ENCODE measurements around the gene ARPC1A.
"Not testable (repeated sequence)": the region's sequence is repeated elsewhere in the genome, so short reads cannot be mapped to it uniquely, and the experiment has no call there.

Gene ARPC1A

DNA sequence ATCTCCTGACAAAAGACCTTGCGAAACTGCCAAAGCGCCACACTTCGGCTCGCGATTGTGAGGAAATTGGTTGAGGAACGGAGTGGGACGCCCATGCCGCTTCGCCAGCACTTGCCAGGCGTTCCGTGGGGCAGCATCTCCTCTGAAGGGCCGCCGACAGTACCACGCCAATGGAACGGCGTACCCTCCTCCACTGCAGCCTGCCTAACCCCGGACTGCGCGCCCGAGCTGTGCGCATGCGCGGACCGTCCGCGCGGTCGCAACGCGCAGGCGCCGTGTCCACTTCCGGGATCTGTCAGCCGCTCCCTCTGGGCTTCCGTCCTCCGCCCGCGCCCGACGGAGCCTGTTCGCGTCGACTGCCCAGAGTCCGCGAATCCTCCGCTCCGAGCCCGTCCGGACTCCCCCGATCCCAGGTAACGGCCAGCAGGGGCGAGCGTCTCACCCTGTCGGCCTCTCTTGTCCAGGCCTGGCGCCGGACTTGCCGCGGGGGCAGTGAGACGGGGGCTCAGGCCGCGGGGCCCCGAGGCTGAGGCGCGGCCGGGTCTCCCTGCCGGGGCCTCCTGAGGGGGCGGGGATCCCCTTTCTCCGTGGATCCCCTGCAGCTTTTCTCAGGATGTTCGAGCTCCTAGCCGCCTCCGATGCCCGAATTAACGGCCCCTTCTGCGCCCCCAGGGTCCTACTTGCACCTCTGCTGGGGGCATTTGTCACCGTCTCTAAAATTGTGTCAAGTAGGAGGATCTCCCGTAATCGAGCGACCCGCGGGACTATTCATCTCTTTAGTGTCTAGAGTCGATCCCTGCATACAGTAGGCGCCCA, at the start of gene ARPC1A:
TSS of gene ARPC1A (plus strand) at position 307 of the 816 bp plus-strand sequence. CDS start 7,456 bp downstream, outside the sequence.
- H3K4me1 ChIP-seq (ENCODE audit: low read length): peaks cover 15% of the 10 kb centered on the region
- peak within 1 kb of the TSS; percentile 86 for H3K4me3 ChIP-seq (ENCODE audit: low read length)
- peaks cover 7% of the 10 kb centered on the region for H3K36me3 ChIP-seq (replicated peaks; ENCODE audit: low read depth, low read length)
- peaks cover 63% of the 10 kb centered on the region for H3K79me2 ChIP-seq (ENCODE audit: low read length)
- peak within 1 kb of the TSS; percentile 50 for H3K27ac ChIP-seq (ENCODE audit: low read length)
- peak within 1 kb of the TSS; percentile 96 for H3K4me2 ChIP-seq (ENCODE audit: low read length)
- H3K27me3 ChIP-seq (ENCODE audit: low read depth, low read length): no peaks in the 10 kb centered on the region
- H3K9ac ChIP-seq (ENCODE audit: low read length): peak within 1 kb of the TSS; percentile 95
- peak within 1 kb of the TSS; percentile 76 for H2AFZ ChIP-seq (ENCODE audit: low read depth, low read length)
- peaks cover 23% of the 10 kb centered on the region for H4K20me1 ChIP-seq (ENCODE audit: insufficient read depth, low read length)
- H3K9me3 ChIP-seq (ENCODE audit: insufficient read depth, low read length): no peaks in the 10 kb centered on the region
- no peak for TF ChIP-seq EZH2phosphoT487 (IDR thresholded peaks at IDR 0.05; ENCODE audit: low read depth)

DNA sequence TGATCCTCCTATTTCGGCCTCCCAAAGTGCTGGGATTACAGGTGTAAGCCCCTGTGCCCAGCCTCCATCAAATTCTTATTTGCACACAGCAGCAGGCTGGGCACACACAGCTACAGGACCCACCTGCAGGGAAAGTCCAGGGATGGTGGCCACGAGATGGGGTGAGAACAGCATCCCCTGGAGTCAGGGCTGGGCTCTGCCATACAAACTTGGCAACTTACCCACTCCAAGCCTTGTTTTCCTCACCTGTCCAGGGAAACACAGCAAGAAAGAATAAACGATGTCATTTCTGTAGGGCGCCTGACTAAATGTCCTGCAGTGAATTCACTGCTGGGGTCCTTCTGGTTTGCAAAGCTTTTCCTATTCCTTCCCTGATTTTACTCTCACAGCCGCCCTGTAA, 47.5 kb upstream of the ARPC1A start:
- H3K4me1 ChIP-seq (ENCODE audit: low read length): peaks cover 5% of the 10 kb centered on the region; the same call in 1 of the 2 replicates
- H4K20me1 ChIP-seq (ENCODE audit: insufficient read depth, low read length): no peaks in the 10 kb centered on the region
- no peak overlapping the region for H2AFZ ChIP-seq (ENCODE audit: low read depth, low read length)
- H3K4me2 ChIP-seq (ENCODE audit: low read length): no peak overlapping the region
- no peaks in the 10 kb centered on the region for H3K36me3 ChIP-seq (replicated peaks; ENCODE audit: low read depth, low read length)
- TF ChIP-seq CTCF (IDR thresholded peaks at IDR 0.05; ENCODE audit: low read depth, low read length) (no peak), EZH2phosphoT487 (IDR thresholded peaks at IDR 0.05; ENCODE audit: low read depth) (no peak)
- no peak overlapping the region for H3K27ac ChIP-seq (ENCODE audit: low read length)
- no peak overlapping the region for H3K9ac ChIP-seq (ENCODE audit: low read length)
- H3K27me3 ChIP-seq (ENCODE audit: low read depth, low read length): no peaks in the 10 kb centered on the region; the same call in 1 of the 2 replicates
- no peaks in the 10 kb centered on the region for H3K9me3 ChIP-seq (ENCODE audit: insufficient read depth, low read length)
- H3K79me2 ChIP-seq (ENCODE audit: low read length): no peaks in the 10 kb centered on the region
- no peak overlapping the region for H3K4me3 ChIP-seq (ENCODE audit: low read length)

DNA sequence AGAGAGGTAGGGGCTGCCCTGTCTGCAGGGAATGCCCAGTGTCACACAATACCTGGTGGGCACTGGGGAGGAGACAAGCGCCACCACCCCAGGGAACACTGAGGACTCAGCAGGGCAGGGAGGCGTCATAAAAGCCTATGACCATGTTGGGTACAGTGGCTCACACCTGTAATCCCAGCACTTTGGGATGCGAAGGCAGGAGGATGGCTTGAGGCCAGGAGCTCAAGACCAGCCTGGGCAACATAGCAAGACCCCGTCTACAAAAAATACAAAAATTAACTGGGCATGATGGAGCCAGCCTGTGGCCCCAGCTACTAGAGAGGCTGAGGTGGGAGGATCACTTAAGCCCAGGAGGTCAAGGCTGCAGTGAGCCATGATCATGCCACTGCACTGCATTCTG, 41.5 kb upstream of the ARPC1A start:
- H2AFZ ChIP-seq (ENCODE audit: low read depth, low read length); H3K79me2 ChIP-seq (ENCODE audit: low read length); H3K27me3 ChIP-seq (ENCODE audit: low read depth, low read length): not testable (repeated sequence)

DNA sequence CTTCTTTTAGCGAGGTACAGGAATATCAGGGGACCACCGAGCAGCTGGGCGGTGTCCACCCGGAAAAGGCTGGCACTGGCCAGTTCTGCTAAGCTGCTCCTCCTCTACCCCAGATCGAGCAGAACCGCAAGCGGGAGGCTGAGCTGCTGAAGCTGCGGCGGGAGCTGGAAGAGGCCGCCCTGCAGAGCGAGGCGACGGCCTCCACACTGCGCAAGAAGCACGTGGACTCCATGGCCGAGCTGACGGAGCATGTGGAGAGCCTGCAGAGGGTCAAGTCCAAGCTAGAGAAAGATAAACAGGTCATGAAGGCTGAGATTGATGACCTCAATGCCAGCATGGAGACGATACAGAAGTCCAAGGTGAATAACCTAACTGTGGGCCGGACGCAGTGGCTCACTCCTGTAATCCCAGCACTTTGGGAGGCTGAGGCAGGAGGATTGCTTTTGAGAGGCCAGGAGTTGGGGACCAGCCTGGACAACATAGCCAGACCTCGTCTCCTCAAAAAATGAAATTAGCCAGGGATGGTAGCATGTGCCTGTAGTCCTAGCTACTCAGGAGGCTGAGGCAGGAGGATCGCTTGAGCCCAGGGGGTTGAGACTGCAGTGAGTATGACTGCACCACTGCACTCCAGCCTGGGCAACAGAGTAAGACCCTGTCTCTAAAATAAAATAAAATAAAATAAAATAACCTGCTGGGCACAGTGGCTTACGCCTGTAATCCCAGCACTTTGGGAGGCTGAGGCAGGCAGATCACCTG, 37.7 kb upstream of the ARPC1A start:
- Histone ChIP-seq H3K27ac (ENCODE audit: low read length) (no peak overlapping the region), H3K79me2 (ENCODE audit: low read length) (no peaks in the 10 kb centered on the region), H2AFZ (ENCODE audit: low read depth, low read length) (no peak overlapping the region), H3K9me3 (ENCODE audit: insufficient read depth, low read length) (no peaks in the 10 kb centered on the region), H3K9ac (ENCODE audit: low read length) (no peak overlapping the region), H3K36me3 (replicated peaks; ENCODE audit: low read depth, low read length) (no peaks in the 10 kb centered on the region), H3K4me2 (ENCODE audit: low read length) (no peak overlapping the region), H4K20me1 (ENCODE audit: insufficient read depth, low read length) (no peaks in the 10 kb centered on the region), H3K27me3 (ENCODE audit: low read depth, low read length) (no peaks in the 10 kb centered on the region), H3K4me1 (ENCODE audit: low read length) (no peaks in the 10 kb centered on the region), H3K4me3 (ENCODE audit: low read length) (no peak overlapping the region)
- TF ChIP-seq EZH2phosphoT487 (IDR thresholded peaks at IDR 0.05; ENCODE audit: low read depth) (no peak), CTCF (IDR thresholded peaks at IDR 0.05; ENCODE audit: low read depth, low read length) (no peak)

More for the DNA sequence above, 41.5 kb upstream of the ARPC1A start:
- H3K27ac ChIP-seq (ENCODE audit: low read length); H3K9me3 ChIP-seq (ENCODE audit: insufficient read depth, low read length); H3K4me1 ChIP-seq (ENCODE audit: low read length); H3K36me3 ChIP-seq (replicated peaks; ENCODE audit: low read depth, low read length); H3K9ac ChIP-seq (ENCODE audit: low read length); H4K20me1 ChIP-seq (ENCODE audit: insufficient read depth, low read length); H3K4me2 ChIP-seq (ENCODE audit: low read length); H3K4me3 ChIP-seq (ENCODE audit: low read length): not testable (repeated sequence)

GRCh38 chr7:99289185-99289584, 36.5 kb upstream of the ARPC1A start:
- H2AFZ ChIP-seq (ENCODE audit: low read depth, low read length): no peak overlapping the region
- no peak for TF ChIP-seq EZH2phosphoT487 (IDR thresholded peaks at IDR 0.05; ENCODE audit: low read depth)
- TF ChIP-seq CTCF (IDR thresholded peaks at IDR 0.05; ENCODE audit: low read depth, low read length): no peak

GRCh38 chr7:99290148-99290547, 35.5 kb upstream of the ARPC1A start:
- H3K9me3 ChIP-seq (ENCODE audit: insufficient read depth, low read length); H3K79me2 ChIP-seq (ENCODE audit: low read length); H3K27ac ChIP-seq (ENCODE audit: low read length); H3K36me3 ChIP-seq (replicated peaks; ENCODE audit: low read depth, low read length); H3K27me3 ChIP-seq (ENCODE audit: low read depth, low read length); H2AFZ ChIP-seq (ENCODE audit: low read depth, low read length); H3K4me3 ChIP-seq (ENCODE audit: low read length); H3K4me2 ChIP-seq (ENCODE audit: low read length); H4K20me1 ChIP-seq (ENCODE audit: insufficient read depth, low read length); H3K9ac ChIP-seq (ENCODE audit: low read length); H3K4me1 ChIP-seq (ENCODE audit: low read length): not testable (repeated sequence)

More at GRCh38 chr7:99289185-99289584, 36.5 kb upstream of the ARPC1A start:
- no peaks in the 10 kb centered on the region for H3K36me3 ChIP-seq (replicated peaks; ENCODE audit: low read depth, low read length)
- H3K27me3 ChIP-seq (ENCODE audit: low read depth, low read length): no peaks in the 10 kb centered on the region
- no peak overlapping the region for H3K4me3 ChIP-seq (ENCODE audit: low read length)
- H3K79me2 ChIP-seq (ENCODE audit: low read length): no peaks in the 10 kb centered on the region
- no peaks in the 10 kb centered on the region for H3K4me1 ChIP-seq (ENCODE audit: low read length)
- no peak overlapping the region for H3K27ac ChIP-seq (ENCODE audit: low read length)
- no peak overlapping the region for H3K4me2 ChIP-seq (ENCODE audit: low read length)
- no peaks in the 10 kb centered on the region for H3K9me3 ChIP-seq (ENCODE audit: insufficient read depth, low read length)
- no peaks in the 10 kb centered on the region for H4K20me1 ChIP-seq (ENCODE audit: insufficient read depth, low read length)
- no peak overlapping the region for H3K9ac ChIP-seq (ENCODE audit: low read length)
